Activated effector memory CD4-positive, alpha-beta T cell treated with Interleukin-2 at 50 U/mL for 16 hours (primary cell): Measurements from ENCODE around the gene SGF29.
"Not testable (repeated sequence)": the region's sequence is repeated elsewhere in the genome, so short reads cannot be mapped to it uniquely, and the experiment has no call there.

Source experiments
- DNase-seq: peaks from one replicate; pipeline ENCODE4 v3.0.0-alpha.2; 2020

SGF29 gene

DNA sequence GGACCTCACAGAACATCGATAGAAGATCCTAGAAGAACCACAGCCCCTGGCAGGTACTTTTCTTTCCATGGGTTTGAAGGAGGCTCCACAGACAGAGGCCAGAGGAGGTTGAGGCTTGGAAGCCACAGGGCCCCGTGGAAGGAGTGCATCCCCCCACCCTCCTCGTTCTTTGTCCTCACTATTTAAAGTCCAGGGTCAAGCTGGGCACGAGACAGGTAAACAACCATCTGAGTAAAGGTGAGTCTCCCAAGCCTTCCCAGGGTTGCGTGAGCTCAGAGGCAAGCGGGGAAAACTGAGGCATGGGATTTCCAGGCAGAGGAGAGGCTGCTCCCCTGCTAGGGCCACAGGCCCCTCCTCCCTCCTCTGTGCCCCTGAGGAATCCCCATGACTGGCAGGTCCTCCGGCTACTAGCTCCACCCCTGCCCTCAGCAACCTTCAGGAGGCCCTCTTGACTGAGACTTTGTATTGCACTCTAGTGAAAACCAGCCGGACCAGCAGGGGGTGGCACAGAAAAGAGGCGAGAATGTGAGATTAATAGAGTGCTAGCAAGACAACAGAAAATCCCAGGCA is 44.1 kb downstream of the SGF29 start:
- no peak for DNase-seq

DNA sequence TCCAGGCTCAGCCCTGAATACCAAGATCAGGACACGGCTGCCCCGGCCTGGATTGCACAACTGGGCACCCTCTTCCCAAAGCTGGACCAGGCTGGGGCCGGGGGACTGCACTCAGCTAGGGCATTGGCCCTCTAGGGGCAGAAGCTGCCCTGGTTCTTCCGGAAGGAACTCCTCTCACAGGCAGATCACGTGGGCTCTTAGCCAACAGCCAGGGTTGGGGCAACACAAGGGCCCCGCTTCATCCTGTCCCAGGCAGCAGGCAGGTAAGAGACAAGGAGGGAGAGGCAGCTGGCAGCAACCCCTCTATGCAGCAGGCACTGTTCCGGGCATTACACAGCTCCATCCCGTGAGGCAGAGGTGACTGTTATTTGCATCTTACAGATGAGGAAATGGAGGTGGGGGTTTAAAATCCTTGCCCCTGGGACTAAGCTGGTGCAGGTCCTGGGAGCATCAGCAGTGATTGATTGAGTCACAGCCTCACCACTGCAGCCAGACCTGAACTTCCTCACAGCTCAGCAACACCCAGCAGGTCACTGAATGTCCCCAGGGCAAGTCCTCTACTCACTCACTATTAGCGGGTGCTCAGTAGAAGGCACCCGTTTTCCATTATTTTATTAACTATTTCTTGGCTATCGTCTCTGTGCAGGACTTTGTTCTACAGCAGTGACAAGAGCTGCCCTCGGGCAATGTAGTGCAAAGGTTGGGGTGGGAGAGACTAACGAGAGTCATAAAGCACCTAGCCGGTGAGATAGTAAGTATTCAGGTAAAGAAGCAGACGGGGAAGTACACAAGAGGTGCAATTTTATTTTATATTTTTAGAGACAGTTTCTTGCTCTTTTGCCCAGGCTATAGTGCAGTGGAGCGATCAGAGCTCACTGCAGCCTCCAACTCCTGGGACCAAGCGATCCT is 45.9 kb downstream of the SGF29 start:
- DNase-seq = not testable (repeated sequence)

DNA sequence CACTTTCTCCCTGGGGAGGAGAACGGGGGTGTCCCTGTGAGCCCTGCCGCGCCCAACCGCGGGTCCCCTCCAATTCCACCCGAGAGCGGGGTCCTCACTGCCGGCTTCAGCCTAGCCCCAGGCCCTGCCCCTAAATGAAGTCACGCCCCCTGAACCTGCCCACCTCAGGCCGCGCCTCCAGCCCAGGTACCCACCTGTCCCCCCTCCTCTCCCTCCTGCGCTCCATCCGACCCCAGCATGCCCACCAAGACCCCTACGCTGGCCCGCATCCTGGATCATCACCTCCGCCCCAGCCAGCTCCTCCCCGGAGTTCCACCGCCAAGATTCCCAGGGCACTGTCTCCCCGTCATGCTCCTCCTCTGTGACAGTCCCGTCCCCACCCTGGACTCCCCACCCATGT is 47.2 kb downstream of the SGF29 start:
- DNase-seq = not testable (repeated sequence)

DNA sequence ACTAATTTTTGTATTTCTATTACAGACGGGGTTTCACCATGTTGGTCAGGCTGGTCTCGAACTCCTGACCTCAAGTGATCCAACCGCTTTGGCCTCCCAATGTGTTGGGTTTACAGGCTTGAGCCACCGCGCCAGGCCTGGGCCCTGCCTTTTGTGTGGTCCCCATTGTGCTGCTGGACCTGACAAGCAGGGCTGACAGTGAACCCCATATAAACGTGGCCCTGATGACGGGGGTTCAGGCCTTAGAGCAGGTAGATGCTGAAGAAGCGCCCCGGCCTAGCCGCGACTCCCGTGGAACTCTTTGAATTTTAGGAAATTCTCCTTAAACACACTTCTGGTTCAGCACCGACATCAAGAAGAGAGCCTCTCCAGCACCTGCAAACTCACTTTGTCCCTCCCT is 47.9 kb downstream of the SGF29 start:
- DNase-seq = not testable (repeated sequence)

DNA sequence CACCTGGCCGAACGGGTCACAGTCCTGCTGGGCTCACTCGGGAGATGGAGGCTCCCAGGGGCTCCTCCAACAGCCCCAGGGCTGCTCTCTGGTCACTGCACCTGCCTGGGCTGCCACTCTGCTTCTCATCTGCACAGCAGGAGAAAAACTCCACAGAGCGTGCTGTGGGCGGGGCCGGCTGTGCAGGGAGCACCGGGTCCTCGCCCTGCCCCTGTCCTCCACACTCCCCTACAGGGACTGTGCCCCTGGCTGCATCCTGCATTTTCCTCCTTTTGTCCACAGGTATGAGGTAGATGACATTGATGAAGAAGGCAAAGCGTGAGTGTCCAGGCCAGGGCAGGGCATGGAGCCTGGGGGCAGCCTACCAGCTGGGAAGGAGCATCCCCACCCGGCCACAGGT is 48.3 kb downstream of the SGF29 start:
- DNase-seq = not testable (repeated sequence)

DNA sequence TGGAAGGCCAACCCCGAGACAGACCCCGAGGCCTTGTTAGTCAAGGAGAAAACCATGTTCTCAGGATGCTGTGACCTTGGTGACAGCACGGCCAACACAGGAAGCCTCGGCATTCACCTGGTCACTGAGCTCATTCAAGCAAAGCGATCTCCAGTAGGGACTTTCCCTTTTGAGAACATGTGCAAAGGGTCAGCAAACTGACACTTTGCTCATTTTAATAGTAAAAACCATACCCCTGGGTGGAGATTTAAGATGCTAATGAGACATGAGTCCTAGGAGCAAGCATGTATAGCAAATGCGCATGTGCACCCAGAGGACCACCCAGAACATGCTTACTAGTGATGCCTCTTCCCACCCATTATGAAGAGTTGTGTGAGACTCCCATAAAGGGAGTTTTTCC is 48.8 kb downstream of the SGF29 start:
- DNase-seq = no peak

DNA sequence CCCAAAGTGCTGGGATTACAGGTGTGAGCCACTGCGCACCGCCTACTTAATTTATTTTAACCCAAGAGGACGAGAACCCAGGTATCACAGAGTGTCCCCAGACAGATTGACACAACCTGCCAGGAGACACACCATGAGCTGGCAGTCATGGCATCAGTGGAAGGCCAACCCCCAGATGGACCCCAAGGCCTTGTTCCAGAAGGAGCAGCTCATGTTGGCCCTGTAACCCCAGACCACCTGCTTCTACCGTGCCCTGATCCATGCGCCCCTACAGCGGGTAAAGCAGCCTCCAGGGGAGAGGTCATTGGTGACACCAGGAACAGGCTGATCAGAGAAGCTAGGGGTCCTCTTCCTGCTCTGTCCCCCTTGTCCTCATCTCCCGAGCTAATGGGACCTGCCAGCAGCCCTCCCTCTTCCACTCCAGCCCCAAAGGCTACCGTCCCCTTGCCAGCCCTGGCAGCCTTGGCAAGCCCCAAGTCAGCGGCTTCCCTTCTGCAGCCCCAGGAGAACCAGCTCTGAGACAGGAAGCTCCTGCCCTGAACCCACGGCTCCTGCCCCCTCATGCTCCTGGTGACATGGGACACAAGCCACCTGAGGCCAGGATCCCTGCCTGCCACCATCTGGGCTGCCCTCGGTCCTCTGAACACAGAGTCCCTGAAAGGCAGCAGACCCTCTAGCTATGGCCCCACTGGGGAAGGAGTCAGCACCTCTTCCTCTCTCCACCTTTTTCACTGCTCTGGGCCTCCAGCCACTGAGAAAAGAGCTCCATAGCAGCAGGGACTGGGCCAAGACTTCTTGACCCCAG is 49.9 kb downstream of the SGF29 start:
- no peak for DNase-seq

DNA sequence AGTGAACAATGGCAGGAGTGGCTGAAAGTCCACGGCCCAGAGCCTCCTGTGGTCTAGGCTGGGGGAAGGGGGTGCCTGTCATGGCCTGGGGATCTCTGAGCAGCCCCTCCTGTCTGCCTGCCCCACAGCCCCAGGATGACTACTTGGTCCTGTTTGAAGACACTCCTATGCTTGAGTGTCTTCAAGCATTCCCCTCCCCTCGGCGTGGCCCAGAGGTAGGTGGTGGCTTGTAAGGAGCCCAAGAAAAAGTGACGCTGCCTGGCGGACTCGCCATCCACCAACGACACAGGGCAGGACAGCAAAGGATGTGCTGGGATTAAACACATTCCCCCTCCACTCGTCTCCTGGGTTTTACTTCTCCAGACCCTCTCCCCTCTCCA is 50.5 kb downstream of the SGF29 start:
- no peak for DNase-seq

DNA sequence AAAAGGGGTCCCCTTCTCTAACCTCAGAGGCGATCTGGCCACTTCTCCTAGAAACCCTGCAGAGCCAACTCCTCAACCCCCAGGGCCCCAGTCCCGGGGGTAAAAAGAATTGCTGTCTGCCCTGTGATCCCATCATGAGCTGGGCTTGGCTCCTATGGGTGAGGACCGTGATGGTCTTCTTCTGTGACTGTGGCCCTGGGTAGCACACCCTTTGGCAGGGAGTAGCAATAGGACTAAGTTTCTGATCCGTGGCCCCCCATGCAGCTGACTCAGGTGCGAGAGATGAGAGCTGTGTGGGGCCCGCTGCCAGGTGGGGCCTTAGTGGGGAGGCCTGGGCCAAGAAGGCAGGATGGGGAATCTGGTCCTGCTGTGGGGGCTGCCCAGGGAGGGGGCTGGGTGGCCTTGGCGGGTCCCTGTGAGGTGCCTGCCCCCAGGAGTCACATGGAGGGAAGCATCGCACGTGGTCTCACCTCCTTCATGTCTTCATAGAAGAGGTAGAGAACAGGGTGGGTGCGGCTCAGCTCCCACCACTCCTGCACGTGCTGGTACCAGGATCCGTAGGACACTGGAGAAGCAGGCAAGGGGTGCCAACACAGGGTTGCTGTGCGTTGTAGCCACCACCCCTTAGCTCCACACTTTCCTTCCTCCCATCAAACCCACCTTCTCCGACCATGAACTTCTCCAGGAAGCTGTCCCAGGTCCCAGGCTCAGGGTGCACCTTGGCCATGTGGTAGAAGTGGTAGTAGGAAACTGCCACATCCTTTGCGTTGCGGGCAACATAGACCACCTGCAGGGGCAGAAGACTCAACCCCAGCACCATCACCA is 52.8 kb downstream of the SGF29 start:
- DNase-seq = no peak

DNA sequence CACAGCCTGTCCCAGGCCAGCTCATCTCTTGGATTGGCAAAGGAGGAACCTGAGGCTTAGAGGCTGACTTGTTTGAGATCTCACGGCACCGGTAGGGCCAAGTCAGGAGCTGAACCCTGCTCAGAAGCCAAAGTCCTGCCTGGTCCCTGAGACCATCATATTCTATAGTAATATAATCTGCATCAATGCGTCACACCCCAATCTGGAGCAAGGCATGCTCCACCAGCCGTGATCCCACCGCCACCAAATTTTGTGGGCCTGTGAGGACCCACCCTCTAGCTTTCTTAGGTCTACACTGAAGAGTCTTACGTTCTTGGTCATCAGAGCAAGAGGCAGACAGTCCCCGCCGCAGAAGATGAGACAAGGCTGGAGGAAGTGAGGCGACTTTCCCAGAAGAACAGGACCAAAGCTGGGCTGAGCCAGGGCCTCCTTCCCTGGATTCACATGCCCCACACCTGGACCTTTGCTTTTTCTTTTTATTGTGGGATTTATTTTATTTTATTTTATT is 53.5 kb downstream of the SGF29 start:
- DNase-seq = no peak

DNA sequence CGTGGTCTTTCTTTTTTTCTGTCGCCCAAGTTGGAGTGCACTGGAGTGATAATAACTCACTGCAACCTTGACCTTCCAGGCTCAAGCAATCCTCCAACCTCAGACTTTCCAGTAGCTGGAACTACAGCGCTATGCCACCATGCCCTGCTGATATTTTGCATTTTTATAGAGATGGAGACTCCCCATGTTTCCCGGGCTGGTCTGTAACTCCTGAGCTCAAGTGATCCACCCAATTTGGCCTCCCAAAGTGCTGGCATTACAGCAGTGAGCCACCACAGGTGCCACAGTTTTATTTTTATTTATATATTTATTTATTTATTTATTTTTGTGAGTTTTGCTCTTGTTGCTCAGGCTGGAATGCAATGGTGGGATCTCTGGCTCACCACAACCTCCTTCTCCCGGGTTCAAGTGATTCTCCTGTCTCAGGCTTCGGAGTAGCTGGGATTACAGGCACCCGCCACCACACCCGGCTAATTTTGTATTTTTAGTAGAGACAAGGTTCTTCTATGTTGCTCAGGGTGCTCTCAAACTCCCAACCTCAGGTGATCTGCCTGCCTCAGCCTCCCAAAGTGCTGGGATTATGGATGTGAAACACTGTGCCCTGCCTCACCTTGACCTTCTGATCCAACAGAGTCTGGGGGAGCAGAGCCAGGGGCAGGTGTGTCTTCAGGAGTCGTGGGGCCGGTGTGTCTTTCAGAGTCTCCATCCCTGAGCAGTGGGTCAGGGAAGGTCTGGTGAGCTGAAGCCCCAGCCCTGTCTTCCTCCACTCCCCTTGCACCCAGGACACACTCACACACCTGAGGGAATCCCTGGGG is 54.2 kb downstream of the SGF29 start:
- not testable (repeated sequence) for DNase-seq

DNA sequence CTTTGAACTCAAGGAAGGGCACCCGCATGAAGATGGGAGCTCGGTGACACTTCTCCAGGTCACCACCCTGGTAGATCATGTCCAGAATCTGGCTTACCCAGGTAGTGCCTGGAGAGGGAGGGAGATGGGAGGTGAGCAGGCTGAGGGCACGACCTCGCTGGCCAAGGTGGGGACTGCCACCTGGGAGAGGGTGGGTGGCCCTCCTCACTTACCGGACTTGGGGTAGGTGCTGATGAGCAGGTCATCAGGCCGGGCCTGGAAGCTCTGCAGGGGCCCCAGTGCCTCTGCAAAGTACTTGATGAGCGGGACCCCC is 54.7 kb downstream of the SGF29 start:
- not testable (repeated sequence) for DNase-seq

DNA sequence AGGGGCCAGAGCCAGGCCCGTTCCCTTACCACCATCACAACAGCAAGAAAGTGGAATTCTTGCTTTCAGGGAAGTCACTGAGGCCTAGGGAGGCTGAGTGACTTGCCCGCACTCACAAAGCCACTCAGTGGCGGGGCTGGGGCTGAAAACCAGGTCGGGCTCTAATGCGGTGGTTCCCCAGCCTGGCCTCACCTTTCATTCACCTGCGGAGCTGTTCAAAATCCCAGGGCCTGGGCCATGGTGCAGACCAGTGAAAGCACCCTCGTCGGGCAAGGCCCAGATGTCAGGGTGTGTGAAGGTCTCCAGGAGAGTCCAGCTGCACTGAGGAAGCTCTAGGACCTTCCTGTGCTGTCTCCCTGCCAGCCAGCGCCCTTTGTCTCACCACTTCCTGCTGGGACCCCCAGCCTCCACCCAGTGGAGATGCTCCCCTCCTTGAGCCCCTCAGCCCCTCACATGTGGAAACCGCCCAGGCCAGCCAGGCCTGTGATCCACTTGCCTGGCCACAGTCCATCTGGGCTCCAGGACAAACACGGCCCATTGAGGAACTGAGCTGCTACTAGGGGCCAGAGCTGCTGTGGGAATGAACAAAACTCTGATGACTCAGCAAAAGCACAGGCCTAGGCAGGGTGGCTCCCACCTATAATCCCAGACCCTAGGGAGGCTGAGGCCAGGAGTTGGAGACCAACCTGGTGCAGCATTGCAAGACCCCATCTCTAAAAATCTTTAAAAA is 55.3 kb downstream of the SGF29 start:
- not testable (repeated sequence) for DNase-seq

DNA sequence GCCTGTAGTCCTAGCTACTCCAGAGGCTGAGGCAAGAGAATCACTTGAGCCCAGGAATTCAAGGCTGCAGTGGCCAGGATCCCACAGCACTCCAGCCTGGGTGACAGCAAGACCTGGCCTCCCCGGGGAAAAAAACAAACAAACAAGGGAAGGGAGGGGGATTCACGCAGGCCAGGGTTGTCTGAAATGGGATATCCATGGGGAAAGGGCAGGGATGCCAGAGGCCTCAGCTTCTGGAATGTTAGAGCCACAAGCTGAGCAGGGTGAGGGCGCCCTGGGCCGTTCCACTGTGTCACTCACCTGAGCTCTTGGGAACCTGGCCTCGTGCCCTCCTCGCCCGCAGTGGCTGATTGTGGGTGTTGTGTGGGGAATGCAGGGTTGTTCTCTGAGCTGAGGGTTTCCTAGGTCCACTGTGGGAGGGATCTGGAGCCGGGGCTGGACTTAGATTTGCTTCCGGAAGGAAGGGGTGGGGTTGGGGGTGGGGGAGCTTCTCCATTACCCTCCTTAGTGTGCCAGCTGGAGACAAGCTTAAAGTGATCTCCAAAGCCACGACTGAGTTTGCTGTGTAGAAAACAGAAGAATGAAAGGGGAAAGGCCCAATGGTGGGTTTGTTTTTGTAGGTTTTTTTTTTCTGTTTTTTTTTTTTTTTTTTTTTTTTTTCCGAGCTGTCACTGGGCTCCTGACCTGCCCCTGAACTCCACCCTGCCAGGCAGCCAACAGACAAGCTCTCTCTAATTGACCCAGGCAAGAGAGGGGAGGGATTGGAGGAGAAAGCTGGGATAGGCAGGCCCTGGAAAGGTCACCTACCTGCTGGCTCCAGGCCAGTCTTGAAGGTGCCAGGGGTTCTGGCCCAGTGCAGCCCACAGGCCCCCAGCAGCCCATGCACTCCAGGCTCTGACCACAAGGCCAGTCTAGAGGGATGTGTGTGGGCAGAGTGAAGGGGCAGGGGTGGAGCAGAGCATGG is 56.2 kb downstream of the SGF29 start, which contains the start of gene SULT1A1:
TSS of gene SULT1A1 (minus strand) at position 414 of the 964 bp plus-strand sequence. CDS start 1,189 bp downstream, outside the sequence.
- DNase-seq = no peak

DNA sequence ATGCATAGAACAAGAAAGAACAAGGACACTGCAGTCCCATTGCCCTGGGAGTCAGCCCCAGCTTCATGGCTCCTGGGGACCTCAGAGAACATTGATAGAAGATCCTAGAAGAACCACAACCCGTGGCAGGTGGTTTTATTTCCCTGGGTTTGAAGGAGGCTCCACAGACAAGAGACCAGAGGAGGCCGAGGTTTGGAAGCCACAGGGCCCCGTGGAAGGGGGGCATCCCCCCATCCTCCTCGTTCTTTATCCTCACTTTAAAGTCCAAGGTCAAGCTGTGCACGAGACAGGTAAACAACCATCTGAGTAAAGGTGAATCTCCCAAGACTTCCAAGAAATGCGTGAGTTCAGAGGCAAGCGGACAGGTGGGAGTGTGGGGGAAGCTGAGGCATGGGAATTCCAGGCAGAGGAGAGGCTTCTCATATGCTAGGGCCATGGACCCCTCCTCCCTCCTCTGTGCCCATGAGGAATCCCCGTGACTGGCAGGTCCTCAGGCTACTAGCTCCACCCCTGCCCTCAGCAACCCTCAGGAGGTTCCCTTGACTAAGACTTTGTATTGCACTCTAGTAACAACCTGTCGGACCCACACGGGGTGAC is 57.0 kb downstream of the SGF29 start:
- DNase-seq = no peak

DNA sequence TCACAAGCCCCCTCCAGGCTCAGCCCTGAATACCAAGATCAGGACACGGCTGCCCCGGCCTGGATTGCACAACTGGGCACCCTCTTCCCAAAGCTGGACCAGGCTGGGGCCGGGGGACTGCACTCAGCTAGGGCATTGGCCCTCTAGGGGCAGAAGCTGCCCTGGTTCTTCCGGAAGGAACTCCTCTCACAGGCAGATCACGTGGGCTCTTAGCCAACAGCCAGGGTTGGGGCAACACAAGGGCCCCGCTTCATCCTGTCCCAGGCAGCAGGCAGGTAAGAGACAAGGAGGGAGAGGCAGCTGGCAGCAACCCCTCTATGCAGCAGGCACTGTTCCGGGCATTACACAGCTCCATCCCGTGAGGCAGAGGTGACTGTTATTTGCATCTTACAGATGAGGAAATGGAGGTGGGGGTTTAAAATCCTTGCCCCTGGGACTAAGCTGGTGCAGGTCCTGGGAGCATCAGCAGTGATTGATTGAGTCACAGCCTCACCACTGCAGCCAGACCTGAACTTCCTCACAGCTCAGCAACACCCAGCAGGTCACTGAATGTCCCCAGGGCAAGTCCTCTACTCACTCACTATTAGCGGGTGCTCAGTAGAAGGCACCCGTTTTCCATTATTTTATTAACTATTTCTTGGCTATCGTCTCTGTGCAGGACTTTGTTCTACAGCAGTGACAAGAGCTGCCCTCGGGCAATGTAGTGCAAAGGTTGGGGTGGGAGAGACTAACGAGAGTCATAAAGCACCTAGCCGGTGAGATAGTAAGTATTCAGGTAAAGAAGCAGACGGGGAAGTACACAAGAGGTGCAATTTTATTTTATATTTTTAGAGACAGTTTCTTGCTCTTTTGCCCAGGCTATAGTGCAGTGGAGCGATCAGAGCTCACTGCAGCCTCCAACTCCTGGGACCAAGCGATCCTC is 58.9 kb downstream of the SGF29 start:
- DNase-seq = not testable (repeated sequence)

DNA sequence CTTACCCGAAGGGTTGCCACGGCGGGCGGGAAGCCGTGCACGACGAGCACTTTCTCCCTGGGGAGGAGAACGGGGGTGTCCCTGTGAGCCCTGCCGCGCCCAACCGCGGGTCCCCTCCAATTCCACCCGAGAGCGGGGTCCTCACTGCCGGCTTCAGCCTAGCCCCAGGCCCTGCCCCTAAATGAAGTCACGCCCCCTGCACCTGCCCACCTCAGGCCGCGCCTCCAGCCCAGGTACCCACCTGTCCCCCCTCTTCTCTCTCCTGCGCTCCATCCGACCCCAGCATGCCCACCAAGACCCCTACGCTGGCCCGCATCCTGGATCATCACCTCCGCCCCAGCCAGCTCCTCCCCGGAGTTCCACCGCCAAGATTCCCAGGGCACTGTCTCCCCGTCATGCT is 60.2 kb downstream of the SGF29 start:
- DNase-seq = not testable (repeated sequence)

DNA sequence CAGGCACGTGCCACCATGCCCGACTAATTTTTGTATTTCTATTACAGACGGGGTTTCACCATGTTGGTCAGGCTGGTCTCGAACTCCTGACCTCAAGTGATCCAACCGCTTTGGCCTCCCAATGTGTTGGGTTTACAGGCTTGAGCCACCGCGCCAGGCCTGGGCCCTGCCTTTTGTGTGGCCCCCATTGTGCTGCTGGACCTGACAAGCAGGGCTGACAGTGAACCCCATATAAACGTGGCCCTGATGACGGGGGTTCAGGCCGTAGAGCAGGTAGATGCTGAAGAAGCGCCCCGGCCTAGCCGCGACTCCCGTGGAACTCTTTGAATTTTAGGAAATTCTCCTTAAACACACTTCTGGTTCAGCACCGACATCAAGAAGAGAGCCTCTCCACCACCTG is 60.8 kb downstream of the SGF29 start:
- not testable (repeated sequence) for DNase-seq
